Dendritic cell treated with granulocyte-macrophage colony-stimulating factor and Interleukin-4, amounts not matched to agents 40 ng/mL and 50 ng/mL, for 4 days (primary cell): ENCODE results near the gene GPC6.

Source experiments
- H3K27ac Mint-ChIP-seq: one replicate; pipeline ENCODE4 v1.8.0; 2022; ENCODE audit warnings: mild to moderate bottlenecking, mixed read lengths
- H3K27me3 Mint-ChIP-seq: one replicate; pipeline ENCODE4 v1.8.0; 2022; ENCODE audit warnings: mild to moderate bottlenecking, mixed read lengths
- H3K36me3 Mint-ChIP-seq: one replicate; pipeline ENCODE4 v1.8.0; 2022; ENCODE audit warnings: low read depth, mixed read lengths
- H3K4me1 Mint-ChIP-seq: one replicate; pipeline ENCODE4 v1.8.0; 2022; ENCODE audit warnings: low read depth, mixed read lengths
- H3K4me3 Mint-ChIP-seq: one replicate; pipeline ENCODE4 v1.8.0; 2022; ENCODE audit warnings: mild to moderate bottlenecking, moderate library complexity, mixed read lengths
- H3K9me3 Mint-ChIP-seq: one replicate; pipeline ENCODE4 v1.8.0; 2022; ENCODE audit warnings: mixed read lengths
- intact Hi-C: fragments of 100-400 bp; cut with micrococcal nuclease; formaldehyde crosslinking; loops from one replicate; pipeline ENCODE4 v1.15.0; 2022

GPC6 gene

DNA sequence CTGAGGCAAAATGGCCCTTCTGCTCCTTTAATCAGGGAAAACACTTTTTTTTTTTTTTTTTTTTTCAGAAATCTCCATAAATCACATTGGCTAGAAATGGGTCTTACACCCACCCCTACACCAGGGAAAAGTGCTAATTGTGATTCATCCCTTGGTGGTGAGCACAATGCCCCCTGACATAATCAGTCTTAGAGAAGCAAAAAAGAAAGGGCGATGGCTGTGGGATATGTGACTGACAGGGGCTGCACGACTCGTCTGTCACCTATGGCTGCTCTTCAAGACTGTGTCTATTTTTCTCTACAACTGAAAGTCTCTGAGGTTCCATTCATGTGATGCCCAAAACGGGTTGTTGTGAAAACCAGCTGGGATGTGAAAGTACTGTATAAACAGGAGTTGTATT, 3.6 kb upstream of the GPC6 start:
- Mint-ChIP-seq H3K36me3 (no peaks in the 10 kb centered on the region), H3K4me1 (peaks cover 8% of the 10 kb centered on the region), H3K4me3 (no peak overlapping the region), H3K27ac (no peak overlapping the region), H3K27me3 (peaks cover 26% of the 10 kb centered on the region), H3K9me3 (no peaks in the 10 kb centered on the region)
- intact Hi-C loops, result no loop called here

DNA sequence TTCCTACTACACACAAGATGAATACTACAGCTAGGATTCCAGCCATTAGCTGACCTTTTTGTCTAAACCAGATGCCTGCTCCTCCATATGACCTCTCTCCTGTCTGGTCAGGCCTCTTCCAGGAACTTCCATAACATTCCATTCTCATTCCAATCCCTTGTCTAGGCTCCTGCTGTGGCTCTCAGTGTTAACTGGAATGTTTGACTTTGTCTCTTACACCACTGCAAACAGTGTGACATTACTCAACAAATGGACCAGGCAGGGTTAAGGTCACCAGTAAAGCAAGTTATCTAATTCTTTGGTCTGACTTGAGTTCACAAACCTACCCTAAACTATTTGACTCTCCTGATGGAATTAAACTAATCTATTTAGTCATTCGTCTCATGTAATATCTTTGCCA, 2.1 kb upstream of the GPC6 start:
- Mint-ChIP-seq H3K36me3 (no peaks in the 10 kb centered on the region), H3K27ac (no peak overlapping the region), H3K9me3 (no peaks in the 10 kb centered on the region)

DNA sequence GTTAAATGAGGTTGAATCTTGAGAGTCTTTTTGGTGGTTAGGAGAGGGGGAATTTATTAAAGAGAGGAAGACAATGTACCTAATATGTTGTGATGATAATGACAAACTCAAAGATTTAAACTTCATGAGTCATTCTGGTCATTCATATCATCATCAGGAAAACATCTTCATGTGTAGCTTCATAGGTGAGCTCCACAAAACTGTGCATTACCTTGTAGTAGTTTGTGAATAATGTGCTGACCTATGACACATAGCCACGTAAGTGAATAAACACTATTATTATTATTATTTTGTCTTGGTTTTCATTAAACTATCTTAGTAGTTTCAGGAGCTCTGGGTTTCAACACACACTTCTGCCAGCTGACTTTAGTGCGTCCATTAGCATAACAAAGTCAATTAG, 997 bp upstream of the GPC6 start:
- H3K4me3 Mint-ChIP-seq, result no peak overlapping the region
- intact Hi-C loops, result no loop called here
- peaks cover 45% of the 10 kb centered on the region for H3K27me3 Mint-ChIP-seq
- H3K4me1 Mint-ChIP-seq, result peaks cover 8% of the 10 kb centered on the region
- H3K9me3 Mint-ChIP-seq, result no peaks in the 10 kb centered on the region
- H3K27ac Mint-ChIP-seq, result no peak overlapping the region
- H3K36me3 Mint-ChIP-seq, result no peaks in the 10 kb centered on the region

More for the DNA sequence above, 2.1 kb upstream of the GPC6 start:
- H3K4me3 Mint-ChIP-seq, result no peak overlapping the region
- intact Hi-C loops, result no loop called here
- peaks cover 8% of the 10 kb centered on the region for H3K4me1 Mint-ChIP-seq
- H3K27me3 Mint-ChIP-seq, result peaks cover 41% of the 10 kb centered on the region

DNA sequence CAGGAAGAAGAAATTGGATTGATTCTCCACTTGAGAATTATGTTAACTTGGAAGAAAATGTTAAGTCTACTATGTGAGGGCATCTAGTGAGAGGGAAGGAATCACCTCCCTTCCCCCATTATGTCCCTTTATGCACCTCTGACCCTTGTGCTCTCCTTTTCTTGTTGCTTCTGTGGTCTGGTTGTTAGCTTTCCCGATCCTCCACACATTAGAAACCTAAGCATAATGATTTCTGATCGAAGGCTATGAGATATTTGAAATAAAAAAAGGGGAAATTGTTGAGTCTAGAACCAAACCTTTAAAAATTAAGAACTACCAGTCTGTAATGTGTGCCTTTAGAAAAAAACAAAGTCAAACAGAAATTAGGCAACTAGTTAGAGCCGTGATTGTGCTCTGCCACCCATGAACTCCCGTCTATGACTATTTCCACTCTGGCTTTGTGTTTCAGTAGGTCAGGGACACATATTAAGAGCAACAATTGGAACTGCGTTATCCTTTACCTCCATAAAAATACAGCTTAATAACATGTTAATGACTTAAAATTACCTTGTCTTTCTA, 463 bp upstream of the GPC6 start:
- intact Hi-C loops, result no loop called here
- Mint-ChIP-seq H3K36me3 (no peaks in the 10 kb centered on the region), H3K4me3 (no peak overlapping the region), H3K4me1 (peaks cover 8% of the 10 kb centered on the region), H3K27ac (no peak overlapping the region), H3K9me3 (no peaks in the 10 kb centered on the region), H3K27me3 (peaks cover 45% of the 10 kb centered on the region)

DNA sequence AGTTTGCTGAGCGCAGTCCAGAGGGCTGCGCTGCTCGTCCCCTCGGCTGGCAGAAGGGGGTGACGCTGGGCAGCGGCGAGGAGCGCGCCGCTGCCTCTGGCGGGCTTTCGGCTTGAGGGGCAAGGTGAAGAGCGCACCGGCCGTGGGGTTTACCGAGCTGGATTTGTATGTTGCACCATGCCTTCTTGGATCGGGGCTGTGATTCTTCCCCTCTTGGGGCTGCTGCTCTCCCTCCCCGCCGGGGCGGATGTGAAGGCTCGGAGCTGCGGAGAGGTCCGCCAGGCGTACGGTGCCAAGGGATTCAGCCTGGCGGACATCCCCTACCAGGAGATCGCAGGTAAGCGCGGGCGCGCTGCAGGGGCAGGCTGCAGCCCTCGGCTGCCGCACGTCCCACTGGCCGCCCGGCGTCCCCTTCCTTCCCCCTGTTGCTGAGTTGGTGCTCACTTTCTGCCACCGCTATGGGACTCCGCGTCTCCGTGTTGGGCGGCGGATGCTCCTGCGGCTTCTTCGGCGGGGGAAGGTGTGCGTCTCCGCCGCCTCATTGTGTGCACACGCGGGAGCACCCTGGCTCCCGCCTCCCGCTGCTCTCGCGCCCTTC, 772 bp downstream of the GPC6 start:
- Mint-ChIP-seq H3K27me3 (peaks cover 45% of the 10 kb centered on the region), H3K4me3 (no peak overlapping the region), H3K27ac (no peak overlapping the region), H3K9me3 (no peaks in the 10 kb centered on the region), H3K4me1 (peaks cover 8% of the 10 kb centered on the region), H3K36me3 (no peaks in the 10 kb centered on the region)
- intact Hi-C loops, result no loop called here

DNA sequence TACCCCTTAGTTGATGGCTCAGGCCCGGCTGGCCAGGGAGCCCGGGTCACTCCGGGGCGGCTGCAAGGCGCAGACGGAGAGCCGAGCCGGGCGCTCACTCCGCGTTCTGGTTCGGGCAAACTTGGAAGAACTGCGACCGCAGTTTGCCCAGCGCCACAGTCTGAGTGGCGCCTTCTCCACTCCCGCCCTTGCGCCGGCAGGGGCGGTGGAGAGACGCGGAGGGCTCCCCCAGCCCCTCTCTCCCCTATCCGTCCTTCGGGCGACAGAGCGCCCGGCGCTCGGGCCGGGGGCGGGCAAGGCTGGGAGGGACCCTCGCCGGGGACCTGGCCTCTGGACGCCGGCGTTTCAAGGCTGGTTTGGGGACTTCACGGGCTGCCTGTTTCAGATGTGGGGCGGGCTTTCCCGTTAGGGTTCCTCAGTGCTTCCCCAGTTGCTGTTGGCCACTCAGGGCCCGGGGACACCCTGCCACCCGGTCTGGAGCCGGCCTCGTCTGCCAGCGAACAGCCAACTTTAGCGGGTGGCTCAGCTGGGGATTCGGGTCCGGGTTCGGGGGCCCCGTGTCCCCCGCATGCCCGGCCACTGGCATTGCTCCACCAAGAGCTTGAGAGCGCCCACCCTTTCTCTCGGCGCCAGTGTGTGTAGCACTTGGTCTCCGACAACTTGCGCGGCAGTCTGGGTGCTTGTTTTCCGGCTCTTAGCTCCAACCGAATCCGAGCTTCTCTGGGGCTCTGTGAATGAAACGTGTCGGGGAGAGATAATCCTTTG, 1.5 kb downstream of the GPC6 start:
- Mint-ChIP-seq H3K4me3 (no peak overlapping the region), H3K4me1 (peaks cover 8% of the 10 kb centered on the region), H3K9me3 (no peaks in the 10 kb centered on the region), H3K27ac (no peak overlapping the region), H3K36me3 (no peaks in the 10 kb centered on the region), H3K27me3 (peaks cover 45% of the 10 kb centered on the region)
- intact Hi-C loops, result no loop called here

DNA sequence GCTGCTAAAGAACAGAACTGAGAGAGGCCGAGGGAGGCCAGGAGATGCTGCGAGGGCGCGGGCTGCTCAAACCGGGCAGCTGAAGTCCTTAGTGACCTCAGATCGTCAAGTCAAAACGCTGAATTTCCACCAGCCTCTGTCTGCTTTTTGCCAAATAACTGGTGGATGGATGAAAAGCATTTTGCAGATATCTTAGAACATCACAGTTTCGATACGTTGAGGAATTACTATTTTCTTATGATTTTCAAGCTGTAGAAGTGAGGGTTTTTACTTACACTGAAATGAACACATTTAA, 2.0 kb downstream of the GPC6 start:
- Mint-ChIP-seq H3K9me3 (peaks cover 5% of the 10 kb centered on the region), H3K27ac (no peak overlapping the region), H3K4me1 (peaks cover 8% of the 10 kb centered on the region), H3K27me3 (peaks cover 45% of the 10 kb centered on the region), H3K4me3 (no peak overlapping the region), H3K36me3 (no peaks in the 10 kb centered on the region)
- intact Hi-C loops, result no loop called here

DNA sequence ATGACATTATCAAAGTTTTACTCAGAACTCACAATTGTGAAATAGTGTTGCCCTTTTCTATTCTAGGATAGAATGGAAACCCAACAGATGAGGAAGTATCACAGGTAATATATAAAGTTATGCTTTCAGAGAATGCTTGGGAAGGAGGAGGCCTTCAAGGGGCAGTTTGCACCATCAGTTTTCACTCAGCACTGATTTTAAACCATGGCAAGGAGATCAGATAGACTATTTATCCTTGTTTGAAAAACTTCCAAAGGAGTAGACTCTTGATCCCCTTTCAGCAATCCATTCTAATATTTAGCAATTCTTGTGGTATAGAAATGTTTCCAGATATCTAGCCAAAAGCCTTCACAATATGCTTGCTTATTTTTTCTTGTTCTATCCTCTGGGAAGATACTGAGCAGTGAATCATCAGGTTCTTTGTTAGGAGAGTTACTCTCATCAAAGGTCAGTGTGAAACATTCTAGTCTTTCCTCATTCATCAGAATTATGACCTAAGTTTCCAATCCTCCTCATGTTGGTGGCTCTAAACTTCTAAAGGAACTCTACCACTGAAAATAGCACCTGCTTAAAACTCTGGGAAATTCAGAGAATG, 3.8 kb downstream of the GPC6 start:
- Mint-ChIP-seq H3K36me3 (no peaks in the 10 kb centered on the region), H3K4me3 (no peak overlapping the region), H3K9me3 (peaks cover 13% of the 10 kb centered on the region), H3K27me3 (peaks cover 43% of the 10 kb centered on the region), H3K27ac (no peak overlapping the region), H3K4me1 (peaks cover 8% of the 10 kb centered on the region)
- intact Hi-C loops, result no loop called here

DNA sequence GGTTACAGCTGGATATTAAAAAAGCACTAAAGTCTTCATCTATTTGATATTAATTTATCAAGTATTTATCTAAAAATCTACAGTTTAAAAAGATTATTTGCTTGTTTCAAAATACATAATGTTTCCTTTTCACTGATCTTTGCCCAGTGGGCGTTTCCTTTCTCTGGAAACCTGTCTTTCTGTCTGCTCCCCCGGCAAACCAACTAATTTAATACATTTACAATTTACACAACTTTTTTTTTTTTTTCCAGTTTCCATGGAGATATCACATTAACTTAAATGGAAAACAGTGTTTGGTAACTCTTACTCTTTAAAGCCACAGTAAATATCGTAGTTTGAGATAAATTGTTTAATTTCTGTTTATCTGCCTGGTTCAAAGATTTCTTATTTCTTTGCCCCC, 5.3 kb downstream of the GPC6 start:
- Mint-ChIP-seq H3K27me3 (peaks cover 29% of the 10 kb centered on the region), H3K36me3 (no peaks in the 10 kb centered on the region), H3K9me3 (peaks cover 17% of the 10 kb centered on the region), H3K4me3 (no peak overlapping the region), H3K4me1 (peaks cover 4% of the 10 kb centered on the region), H3K27ac (no peak overlapping the region)
- intact Hi-C loops, result no loop called here

DNA sequence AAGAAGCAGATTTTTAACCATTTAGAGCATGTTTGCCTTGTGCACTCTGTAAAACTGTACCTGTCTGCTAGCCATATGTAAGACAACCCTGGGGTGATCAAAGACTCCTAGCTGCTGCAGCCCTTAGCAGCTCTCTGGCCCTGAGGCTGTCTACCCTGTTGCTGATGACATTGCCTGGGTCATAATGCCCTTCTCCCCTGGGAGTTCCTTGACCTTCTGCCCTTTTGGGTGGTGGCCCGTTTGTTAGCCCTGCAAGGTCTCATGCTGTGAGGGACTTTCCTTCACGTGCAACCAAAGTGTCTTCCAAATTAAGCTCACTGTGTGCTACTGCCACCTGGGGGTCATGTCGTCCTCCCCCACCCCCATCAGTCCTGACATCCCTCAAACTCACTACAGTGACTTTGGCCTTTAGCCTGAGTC, 7.4 kb downstream of the GPC6 start:
- Mint-ChIP-seq H3K4me3 (no peak overlapping the region), H3K9me3 (peaks cover 30% of the 10 kb centered on the region), H3K36me3 (no peaks in the 10 kb centered on the region), H3K4me1 (no peaks in the 10 kb centered on the region), H3K27ac (no peak overlapping the region), H3K27me3 (peaks cover 8% of the 10 kb centered on the region)
- intact Hi-C loops, result no loop called here

DNA sequence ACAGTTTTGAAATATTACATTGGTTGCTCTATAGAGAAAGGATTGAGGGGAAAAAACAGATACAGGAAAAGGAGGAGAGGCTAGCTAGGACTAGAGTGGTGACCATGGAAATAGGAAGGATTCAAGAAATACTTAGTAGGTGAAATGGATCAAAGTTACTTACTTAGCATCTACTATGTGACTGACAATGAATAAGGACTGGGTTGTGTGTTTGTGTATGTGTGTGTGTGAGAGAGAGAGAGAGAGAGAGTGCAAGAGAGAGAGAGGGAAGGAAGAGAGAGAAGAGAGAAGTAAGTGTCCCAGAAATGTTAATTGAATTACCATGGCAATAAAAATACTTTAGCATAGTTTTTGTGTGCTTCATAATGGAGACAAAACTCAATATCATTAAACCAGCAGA, 7.9 kb downstream of the GPC6 start:
- intact Hi-C loops, result no loop called here
- Mint-ChIP-seq H3K4me1 (no peaks in the 10 kb centered on the region), H3K9me3 (peaks cover 35% of the 10 kb centered on the region), H3K27me3 (peaks cover 5% of the 10 kb centered on the region), H3K36me3 (no peaks in the 10 kb centered on the region), H3K4me3 (no peak overlapping the region), H3K27ac (no peak overlapping the region)

DNA sequence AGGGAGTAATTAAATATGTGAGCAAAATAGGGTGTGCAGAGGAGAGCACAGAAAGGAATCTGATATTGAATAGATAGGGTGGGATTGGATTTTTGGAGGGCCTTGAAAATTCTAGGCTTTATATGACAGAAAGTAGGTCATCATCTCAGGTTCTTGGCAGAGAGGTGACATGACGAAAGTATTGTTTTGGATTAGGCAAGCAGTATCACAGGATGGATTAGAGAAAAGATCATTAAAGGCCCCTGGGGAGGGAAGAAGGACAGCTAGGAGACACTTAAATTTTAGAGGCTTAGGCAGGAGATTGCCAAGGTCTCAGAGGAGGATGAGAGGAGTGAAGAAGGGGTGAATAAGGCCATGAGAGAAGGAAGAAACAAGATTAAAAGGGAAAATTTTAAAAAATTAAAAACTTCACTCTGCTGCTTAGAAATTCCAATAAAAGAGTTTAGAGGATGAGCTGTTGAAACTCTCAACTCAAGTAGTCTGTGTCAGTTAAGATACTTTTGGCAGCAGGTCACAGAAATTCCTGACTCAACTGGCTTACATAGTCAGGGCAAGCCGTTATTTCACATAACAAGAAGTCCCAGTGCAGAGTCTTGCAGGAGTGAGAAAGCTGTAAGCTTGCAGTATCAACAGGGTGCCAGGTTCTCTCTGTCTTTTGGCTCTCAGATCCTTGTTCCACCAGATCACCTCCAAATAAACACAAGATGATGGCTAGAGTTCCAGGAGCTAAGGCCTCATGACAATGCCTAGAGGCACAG, 8.8 kb downstream of the GPC6 start:
- intact Hi-C loops, result no loop called here
- H3K9me3 Mint-ChIP-seq, result peaks cover 40% of the 10 kb centered on the region
- H3K27ac Mint-ChIP-seq, result no peak overlapping the region
- H3K4me3 Mint-ChIP-seq, result no peak overlapping the region
- H3K36me3 Mint-ChIP-seq, result no peaks in the 10 kb centered on the region
- H3K4me1 Mint-ChIP-seq, result no peaks in the 10 kb centered on the region
- H3K27me3 Mint-ChIP-seq, result no peaks in the 10 kb centered on the region

DNA sequence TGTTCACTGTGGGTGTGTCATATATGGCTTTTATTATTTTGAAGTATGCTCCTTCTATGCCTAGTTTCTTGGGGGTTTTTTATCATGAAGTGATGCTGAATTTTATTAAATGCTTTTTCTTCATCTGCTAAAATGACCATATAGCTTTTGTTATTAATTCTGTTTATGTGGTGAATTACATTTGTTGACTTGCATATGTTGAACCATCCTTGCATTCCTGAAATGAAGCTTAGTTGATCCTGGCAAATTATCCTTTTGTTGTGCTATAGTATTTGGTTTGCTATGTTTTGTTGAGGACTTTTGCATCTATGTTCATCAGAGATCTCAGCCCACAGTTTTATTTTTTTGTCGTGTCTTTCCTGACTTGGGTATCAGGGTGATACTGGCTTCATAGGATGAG, 12.1 kb downstream of the GPC6 start:
- Mint-ChIP-seq H3K36me3 (no peaks in the 10 kb centered on the region), H3K9me3 (peaks cover 64% of the 10 kb centered on the region), H3K27ac (no peak overlapping the region), H3K4me1 (no peaks in the 10 kb centered on the region), H3K27me3 (no peaks in the 10 kb centered on the region), H3K4me3 (no peak overlapping the region)
- intact Hi-C loops, result no loop called here
